GM18507 (cell line): ENCODE measurements around the gene MED13.
A peak's percentile ranks its signal among the peaks of the same experiment; 100 is the strongest.
"Not testable (repeated sequence)": the region's sequence is repeated elsewhere in the genome, so short reads cannot be mapped to it uniquely, and the experiment has no call there.

Experiments
- DNase-seq: peaks from one replicate; pipeline ENCODE4 v3.0.0; 2011; ENCODE audit warnings: low read depth; ENCODE audit not compliant: insufficient read length; ENCODE audit errors: extremely low spot score
- FAIRE-seq: peaks from 2 replicates; lab custom pipeline; 2011; peaks lifted over from hg19 to GRCh38; lab: Jason Lieb, UNC

The MED13 gene

GRCh38 chr17:62090021-62090824, 25.1 kb upstream of the MED13 start:
- no peak for DNase-seq
- FAIRE-seq: no peak

DNA sequence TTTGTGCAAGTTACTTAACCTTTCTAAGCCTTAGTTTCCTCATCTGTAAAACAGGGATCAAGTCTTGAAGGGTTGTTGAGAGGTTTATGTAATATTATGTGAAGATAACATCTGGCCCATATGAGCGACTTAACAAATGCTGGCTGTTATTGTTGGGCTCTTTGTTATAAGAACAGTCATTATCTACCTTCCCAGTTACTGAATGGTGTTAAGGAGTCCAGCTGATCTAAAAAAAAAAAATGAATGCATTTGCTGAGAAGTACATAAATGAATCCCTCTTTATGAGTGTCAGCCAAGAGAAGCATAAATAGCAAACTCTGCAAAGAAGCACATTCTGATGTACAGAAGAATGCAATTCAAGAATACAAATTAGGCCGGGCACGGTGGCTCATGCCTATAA, 24.3 kb upstream of the MED13 start:
- FAIRE-seq (no peak), DNase-seq (no peak)

- FAIRE-seq (no peak), DNase-seq (no peak)
These were observed 21.7 kb upstream of the MED13 start for GRCh38 chr17:62086737-62087136.

- no peak for DNase-seq
- no peak for FAIRE-seq
These were observed 20.7 kb upstream of the MED13 start for GRCh38 chr17:62085511-62086408.

DNA sequence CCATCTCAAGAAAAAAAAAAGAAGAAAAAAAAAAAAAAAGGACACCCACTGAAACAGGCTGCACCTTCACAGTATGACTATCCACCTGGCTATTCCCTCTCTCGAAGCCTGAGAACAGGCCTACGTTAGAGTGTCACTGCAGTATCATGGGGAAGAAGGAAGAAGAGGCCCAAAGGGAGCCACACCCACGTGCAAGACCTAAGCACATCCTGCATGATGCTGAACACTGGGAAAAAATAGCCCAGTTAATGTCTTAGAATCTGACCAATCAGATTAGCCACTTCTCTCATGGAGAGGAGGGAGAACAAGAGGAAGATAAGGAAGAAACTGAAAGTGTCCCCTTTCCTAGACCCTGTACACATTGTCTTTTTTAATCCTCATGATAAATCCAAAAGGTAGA, 19.5 kb upstream of the MED13 start:
- FAIRE-seq (no peak), DNase-seq (no peak)

- FAIRE-seq (no peak), DNase-seq (no peak)
These were observed 18.6 kb upstream of the MED13 start for GRCh38 chr17:62083651-62084050.

DNA sequence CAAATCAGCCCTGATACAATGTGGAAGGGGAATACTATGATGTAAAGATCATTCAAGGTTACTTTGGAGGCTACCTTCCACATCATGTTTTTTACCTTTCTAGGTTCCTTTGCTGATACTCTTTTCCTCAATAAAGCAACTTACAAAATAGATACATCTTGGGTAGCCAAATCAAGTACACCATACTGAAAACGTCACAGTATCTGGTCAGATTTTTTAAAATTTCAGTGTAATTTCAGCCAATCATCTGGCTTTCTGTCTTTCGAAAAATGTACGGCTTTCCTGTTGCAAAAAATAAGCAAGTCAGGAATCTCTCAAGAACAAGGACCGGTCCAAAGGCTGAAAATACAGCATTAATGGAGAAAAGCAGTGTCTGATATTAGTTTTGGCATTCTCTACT, 15.6 kb upstream of the MED13 start:
- no peak for FAIRE-seq
- no peak for DNase-seq

- DNase-seq (no peak), FAIRE-seq (no peak)
These were observed 12.9 kb upstream of the MED13 start for GRCh38 chr17:62078009-62078408.

DNA sequence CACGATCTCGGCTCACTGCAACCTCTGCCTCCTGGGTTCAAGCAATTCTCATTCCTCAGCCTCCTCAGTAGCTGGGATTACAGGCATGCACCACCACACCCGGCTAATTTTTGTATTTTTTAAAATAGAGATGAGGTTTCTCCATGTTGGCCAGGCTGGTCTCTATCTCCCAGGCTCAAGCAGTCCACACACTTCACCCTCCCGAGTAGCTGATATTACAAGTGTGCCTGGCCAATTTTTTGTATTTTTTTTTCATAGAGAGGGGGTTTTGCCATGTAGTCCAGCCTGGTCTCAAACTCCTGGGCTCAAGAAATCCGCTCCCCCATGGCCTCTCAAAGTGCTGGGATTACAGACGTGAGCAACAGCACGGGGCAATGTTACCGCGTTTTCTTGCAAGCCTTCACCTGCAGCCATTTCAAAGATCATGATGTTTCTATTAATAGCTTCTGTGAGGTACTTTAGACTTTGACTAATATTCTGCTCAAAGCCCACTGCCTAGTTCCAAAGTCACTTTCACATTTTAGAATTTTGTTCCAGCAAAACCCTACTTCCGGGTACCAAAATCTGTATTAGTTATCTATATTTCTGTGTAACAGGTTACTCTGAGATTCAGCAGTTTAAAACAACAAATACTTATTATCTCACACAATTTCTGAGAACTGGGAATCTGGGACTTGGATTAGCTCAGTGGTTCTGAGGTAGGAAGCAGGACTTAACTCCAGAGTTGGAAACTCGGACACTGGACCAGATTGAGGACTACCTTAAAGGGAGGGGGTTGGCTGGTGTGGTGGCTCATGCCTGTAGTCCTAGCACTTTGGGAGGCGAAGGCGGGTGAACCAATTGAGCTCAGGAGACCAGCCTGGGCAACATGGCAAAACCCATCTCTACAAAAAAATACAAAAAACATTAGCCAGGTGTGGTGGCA, 12.0 kb upstream of the MED13 start:
- DNase-seq (no peak), FAIRE-seq (no peak)

- DNase-seq (no peak), FAIRE-seq (no peak)
These were observed 10.3 kb upstream of the MED13 start for GRCh38 chr17:62075308-62075815.

DNA sequence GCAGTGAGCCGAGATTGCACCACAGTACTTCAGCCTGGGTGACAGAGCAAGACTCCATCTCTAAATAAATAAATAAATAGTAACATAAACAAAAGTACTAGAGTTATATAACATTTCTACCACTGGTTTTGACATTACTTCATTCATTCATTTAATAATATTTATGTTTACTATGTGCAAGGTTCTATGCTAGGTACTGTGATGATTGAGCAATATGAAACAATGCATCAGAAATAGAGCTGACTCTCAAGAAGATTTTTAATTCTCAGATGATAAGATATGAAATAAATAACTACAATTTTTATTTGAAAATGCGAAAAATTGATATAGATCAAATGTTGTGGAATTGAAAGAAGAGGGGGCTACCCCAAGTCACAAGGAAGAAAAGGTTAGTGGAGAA, 8.9 kb upstream of the MED13 start:
- FAIRE-seq (no peak), DNase-seq (no peak)

- not testable (repeated sequence) for DNase-seq, FAIRE-seq
These were observed 7.8 kb upstream of the MED13 start for GRCh38 chr17:62072855-62073254.

DNA sequence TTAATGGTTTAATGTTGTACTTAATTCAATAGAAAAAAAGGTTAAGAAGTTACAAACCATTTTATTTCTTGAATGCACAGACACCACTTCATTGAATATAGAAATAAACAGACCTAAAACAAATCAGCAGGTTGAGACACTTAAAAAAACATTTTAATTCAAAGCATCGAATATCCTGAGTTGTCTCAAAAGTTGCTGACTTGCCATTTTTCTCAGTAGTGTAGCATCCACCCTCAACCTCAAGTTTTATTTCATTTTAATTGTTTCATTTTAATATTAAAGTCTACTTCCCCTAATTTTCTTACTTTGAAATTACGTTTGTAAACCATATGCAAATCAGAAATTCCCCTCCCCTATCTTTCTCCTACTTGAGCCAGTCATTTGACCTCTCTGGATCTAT, 5.8 kb upstream of the MED13 start:
- DNase-seq: no peak
- FAIRE-seq: no peak

- FAIRE-seq (no peak), DNase-seq (no peak)
These were observed 2.4 kb upstream of the MED13 start for GRCh38 chr17:62067165-62068145.

GRCh38 chr17:62065611-62066468, 762 bp upstream of the MED13 start:
- FAIRE-seq: peak; percentile 97

GRCh38 chr17:62064029-62064790, 868 bp downstream of the MED13 start:
- FAIRE-seq (peak; percentile 76), DNase-seq (no peak)

More at GRCh38 chr17:62065611-62066468, 762 bp upstream of the MED13 start:
- peak; percentile 98 for DNase-seq

DNA sequence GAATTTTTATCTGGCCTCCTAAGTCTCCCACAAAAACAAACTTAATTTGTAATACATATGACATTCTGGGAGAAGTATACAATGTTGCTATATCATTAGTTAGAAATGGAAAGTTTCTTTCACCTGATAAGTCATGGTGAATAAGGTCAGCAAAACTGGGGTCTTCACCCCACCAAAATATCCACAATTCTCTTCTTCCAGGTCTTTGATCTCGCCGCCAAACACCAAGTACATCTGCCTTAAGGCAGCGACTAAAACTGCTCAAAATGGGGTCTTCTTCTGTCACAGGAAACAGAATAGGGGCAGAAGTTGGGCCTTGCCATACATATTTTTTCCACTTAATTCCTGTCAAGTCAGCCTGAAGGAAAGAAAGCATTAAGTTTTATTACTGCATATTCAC, 2.1 kb downstream of the MED13 start:
- no peak for DNase-seq
- no peak for FAIRE-seq
